HG03103 (cell line): ENCODE data around the gene GID8.
"Not testable (repeated sequence)": the region's sequence is repeated elsewhere in the genome, so short reads cannot be mapped to it uniquely, and the experiment has no call there.

Experiments
- ATAC-seq: cut with Tn5 transposase; IDR thresholded peaks from one replicate; pipeline ENCODE4 v1.9.1; 2021; ENCODE audit warnings: low read depth; ENCODE audit not compliant: unreplicated experiment

Gene GID8

DNA sequence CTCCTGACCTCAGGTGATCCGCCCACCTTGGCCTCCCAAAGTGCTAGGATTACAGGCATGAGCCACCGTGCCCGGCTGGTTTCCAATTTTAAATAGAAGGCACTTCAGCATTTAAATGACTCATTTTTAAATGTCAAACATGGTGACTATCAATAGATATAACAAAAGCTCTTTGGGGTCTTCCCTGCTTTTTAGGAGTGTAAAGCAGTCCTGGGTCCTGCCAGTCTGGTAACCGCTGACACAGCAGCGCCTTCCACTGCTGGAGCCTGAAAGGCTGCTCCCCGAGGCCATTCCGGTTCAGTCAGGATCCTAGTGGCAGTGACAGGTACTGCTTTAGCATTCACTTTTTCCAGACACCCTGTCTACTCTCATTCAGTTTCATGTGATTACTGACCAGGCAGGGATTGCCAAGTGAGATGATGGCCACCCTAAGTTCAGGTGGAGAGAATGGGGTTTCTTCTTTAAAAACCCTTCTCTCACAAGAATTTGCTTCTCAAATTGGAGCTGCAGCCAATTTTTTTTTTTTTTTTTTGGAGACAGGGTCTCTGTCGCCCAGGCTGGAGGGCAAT lies 16.7 kb upstream of the GID8 start:
- no peak for ATAC-seq

- ATAC-seq: no peak
These were observed 15.5 kb upstream of the GID8 start for GRCh38 chr20:62922451-62922921.

GRCh38 chr20:62923059-62923668 lies 14.8 kb upstream of the GID8 start:
- not testable (repeated sequence) for ATAC-seq

- ATAC-seq: no peak
These were observed 14.1 kb upstream of the GID8 start for GRCh38 chr20:62923669-62924441.

DNA sequence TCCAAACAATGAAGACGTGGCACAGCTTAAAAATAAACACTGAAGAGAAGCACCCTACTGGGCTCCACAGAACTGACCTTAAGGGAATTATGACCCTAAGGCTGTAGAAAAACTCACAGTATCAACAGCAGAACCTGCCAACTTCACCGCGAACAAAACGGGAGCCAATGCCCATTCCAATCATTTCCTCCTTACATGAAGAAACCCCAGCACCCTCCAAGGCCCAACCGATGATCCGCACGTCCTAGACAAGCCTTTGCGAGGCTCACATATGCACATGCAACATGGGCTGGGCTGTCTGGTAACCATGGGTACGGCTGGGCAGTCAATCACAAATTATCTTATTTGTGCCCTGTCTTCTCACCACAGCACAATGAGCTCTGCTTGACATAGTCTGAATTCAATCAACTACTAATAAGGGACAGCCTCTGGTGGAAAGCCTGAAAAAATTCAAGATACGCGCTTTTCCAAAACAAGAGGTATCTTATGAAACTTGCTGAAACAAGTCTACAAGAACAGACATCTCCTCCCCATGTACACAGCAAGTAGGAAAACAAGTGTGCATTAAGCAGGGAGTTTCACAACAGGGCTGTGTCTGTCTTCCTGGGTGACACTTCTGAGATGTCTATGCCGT lies 13.4 kb upstream of the GID8 start:
- no peak for ATAC-seq

GRCh38 chr20:62925076-62925419 lies 12.9 kb upstream of the GID8 start:
- no peak for ATAC-seq

DNA sequence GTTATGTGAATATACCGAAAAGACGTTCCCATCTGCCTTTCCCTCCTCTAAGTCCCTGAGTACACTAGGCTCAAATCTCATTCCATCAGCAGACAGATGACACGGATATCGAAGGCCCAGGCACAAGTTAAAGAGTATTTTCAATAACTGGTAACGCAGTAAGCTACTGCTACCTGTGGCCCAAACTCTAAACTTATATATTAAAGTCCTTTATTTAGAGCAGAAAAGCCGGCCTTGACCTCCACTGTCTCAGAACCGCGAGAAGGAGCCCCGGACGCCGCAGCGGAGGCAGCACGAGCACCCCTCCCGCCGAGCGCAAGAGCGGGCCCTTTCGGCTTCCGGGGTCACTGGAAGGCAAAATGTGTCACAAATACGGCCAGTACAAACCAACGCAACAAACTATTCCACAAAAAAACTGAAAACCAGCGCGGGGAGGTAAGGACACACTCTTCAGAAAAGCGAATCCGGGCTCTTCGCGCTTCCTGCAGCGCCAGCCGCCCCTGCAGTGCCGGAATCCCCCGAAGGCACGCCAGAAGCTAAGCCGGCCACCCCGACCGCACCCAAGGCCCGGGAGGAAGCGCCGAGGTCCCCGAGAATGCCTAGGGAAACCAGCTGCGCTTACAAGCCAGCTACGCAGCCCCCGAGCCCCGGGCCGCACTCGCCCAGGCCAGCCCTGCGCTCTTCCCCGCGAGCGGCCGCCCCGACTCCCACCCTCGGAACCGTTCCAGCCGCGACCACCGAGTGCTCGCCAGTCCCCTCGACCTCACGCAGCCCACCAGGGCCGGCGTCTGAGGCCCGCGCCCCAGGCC lies 12.3 kb upstream of the GID8 start:
- ATAC-seq: no peak

DNA sequence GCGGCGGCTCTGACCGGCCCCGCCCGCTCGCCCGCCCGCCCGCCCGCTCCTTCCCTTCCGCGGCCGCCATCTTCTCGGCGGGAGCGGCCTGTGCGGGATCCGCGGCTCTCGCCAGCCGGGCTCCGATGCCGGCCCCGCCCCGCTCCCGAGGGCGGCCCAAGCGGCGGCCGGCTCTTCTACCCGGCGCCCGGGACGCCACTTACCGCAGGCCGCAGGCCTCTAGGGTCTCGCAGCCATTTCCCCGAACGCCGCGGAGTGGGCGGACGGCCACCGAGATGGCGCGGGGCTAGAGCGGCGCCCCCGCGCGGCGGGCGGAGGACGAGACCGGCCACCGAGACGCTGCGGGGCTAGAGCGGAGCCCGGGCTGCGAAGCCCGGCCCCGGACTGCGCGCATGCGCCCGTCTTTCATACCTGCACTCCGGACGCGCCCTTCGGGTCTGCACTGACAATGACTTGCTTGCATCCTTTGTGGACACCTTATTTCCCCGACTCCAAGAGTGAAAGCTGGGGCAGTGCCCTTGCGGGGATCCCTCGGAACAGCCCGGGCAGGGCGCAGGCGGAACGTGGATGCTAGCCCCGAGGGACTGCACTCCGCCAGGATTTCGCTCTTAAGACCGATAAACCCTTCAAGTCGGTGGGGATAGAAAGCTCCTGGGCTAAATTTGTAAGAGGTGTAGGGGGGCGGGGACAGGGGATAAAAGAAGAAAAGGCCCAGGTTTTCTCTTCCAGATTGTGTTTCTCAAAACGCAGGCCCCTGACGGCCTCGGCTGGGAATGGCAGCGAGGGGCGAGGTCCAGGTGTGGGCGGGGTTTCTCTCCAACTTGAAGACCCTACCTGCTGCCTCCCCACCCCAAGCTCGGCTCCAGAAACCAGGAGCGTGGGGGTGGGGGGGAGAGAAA lies 11.5 kb upstream of the GID8 start, which contains the start of gene DIDO1:
TSS of gene DIDO1 (minus strand) at position 277 of the 899 bp plus-strand sequence.
- peak; percentile 68 for ATAC-seq

DNA sequence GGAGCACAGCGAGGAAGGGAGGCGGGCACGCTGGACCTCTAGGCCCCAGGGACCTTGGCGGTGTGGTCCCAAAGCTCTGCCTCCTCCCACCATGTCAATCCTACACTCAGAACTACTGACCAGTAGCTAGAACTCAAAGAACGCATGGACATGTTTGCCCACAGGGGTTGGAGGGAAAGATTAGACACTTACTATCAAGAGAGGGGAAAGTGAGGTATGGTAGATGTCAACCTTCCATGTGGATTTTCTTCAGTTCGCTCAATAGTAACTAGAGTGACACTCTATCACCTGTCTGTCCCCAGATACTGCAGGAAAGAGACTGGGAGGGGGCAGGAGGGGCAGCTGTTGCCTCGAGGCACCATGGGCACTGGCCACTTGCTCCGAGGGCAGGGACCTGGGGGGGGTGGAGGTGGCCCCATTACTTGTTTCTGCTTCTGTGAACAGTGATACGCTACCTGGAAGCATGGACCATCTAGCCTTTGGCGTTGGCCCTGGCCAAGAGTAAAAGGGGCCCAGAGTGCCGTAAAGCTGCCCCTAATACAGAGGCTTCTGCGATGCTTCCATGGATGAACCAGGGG lies 10.7 kb upstream of the GID8 start:
- no peak for ATAC-seq

DNA sequence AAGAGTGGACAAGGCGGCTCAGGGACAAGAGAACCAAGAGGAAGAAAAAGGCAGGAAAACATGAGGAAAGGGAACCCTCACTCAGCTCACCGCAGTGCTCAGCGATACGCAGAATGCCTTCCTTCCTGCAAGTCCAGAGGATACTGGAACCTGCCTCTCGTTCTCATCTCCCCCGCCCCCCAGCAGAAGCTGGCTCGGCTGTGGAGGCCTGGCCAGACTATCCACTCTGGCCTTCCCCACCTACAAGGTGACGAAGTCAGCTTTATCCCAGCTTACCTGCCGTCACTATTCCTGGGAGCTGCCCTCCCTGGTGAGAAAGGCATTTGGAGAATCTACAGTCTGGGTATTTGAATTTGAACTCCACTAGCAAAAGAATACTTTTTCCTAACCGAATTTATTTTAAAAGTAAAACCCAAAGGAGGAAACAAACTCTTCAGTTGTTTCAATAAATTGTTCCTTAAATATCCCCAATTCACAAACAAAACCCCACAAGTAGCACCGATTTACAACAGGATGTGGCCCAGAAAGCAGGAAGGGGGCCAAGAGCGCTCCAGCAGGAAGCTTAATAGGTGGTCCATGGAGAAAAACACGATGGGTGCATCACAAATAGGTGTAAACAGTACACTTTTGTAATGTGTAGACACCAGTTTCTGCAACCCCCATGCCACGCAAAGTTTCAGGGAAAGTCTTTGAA lies 9.6 kb upstream of the GID8 start:
- ATAC-seq: no peak

GRCh38 chr20:62929051-62929538 lies 8.9 kb upstream of the GID8 start:
- ATAC-seq: no peak

DNA sequence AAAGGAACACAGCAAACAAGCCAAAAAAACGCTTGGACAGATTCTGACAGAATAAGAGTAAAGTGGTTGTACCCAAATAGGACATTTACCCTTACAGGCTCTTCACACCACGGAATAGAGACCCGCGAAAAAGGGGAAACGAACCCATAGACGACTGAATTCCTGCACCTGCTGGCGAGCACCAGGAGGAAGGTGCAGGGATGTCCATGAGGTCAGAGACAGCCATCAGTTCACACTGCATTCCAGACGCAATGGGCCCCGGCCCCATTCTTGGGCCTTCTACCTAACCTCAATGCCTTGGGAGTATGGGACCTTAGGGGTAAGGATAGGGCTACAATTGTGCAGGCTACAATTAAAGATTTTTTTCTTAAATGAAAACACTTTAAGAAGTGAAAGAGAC lies 6.5 kb upstream of the GID8 start:
- ATAC-seq: no peak

- no peak for ATAC-seq
These were observed 4.0 kb upstream of the GID8 start for GRCh38 chr20:62933966-62934365.

GRCh38 chr20:62935204-62935967 lies 2.6 kb upstream of the GID8 start:
- no peak for ATAC-seq

DNA sequence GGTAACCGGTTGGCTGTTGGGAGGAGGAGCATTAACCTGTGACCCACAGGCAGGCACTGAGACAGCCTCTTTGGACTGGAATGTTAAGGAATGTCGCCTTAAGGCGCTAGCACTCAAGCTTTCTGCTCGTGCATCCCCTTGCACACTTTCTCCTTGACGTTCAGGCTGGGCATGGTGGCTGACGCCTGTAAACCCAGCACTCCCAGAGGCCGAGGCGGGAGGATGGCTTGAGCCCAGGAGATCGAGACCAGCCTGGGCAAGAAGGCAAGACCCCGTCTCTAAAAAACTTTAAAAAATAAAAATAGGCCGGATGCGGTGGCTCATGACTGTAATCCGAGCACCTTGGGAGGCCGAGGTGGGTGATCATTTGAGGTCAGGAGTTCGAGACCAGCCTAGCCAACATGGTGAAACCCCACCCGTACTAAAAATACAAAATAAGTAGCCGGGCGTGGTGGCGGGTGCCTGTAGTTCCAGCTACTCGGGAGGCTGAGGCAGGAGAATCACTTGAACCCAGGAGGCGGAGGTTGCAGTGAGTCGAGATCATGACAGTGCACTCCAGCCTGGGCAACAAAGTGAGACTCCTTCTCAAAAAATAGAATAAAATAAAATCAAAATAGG lies 1.9 kb upstream of the GID8 start:
- ATAC-seq: no peak

DNA sequence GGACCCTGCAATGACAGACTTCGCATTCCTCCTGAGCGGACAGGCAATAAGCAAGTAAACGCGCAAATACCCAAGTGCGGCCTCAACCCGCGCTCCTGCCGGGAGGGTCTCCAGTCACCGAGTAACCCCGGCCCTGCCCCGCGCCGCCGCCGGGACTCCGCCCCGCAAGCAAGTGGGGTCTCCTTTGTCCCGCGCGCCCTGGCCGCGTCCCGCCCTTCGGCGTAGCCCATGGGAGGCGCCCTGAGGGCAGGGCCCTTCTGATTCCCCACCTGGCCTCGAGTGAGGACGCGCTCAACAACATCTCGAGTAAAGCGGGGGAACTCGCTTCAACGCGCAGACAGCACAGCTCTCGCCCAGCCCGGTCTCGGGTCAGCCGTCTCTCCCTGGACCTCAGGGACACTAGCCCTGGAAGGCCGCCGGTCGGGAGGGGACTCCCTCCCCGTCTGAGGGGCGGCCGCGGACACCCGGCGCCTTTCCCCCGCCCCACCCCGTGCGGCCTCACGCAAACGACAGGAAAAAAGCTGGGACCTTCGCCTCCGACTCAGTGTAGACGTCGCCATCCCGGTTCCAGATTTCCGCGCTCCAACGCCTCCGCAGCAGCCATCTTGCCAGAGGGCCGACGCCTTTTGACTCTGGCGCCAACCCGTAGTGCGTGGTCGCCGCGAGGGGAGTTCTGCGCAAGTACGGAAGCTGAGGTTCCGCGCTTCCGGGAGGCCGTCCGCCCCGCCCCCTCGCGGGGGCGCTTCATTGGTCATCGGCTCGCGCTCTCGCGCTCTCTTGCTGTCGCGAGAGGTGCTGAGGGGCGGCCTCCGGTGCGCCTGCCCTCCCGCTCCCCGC lies 461 bp upstream of the GID8 start:
- peak; percentile 82 for ATAC-seq
